ENCODE measurements around the gene RASGRF1. TPM values are rescaled to one million over a fixed set of nuclear protein-coding genes. Genes with fewer than 3 reads are reported as not detected.

Gene RASGRF1
- total RNA-seq, 6 experiments from 2014 or later = 0.09 to 0.31 (median 0.18) TPM

GRCh38 chr15:78933823-78934654 lies 156.5 kb downstream of the RASGRF1 start:
- Mint-ChIP-seq H3K27ac (no peak overlapping the region), H3K4me1 (ENCODE audit: low read depth) (peaks cover 15% of the 10 kb centered on the region), H3K36me3 (ENCODE audit: low read depth) (no peaks in the 10 kb centered on the region), H3K9me3 (no peaks in the 10 kb centered on the region), H3K27me3 (ENCODE audit: insufficient read depth) (peaks cover 42% of the 10 kb centered on the region), H3K4me3 (no peak overlapping the region)
- DNase-seq = no peak
- TF ChIP-seq, protein P1, sequence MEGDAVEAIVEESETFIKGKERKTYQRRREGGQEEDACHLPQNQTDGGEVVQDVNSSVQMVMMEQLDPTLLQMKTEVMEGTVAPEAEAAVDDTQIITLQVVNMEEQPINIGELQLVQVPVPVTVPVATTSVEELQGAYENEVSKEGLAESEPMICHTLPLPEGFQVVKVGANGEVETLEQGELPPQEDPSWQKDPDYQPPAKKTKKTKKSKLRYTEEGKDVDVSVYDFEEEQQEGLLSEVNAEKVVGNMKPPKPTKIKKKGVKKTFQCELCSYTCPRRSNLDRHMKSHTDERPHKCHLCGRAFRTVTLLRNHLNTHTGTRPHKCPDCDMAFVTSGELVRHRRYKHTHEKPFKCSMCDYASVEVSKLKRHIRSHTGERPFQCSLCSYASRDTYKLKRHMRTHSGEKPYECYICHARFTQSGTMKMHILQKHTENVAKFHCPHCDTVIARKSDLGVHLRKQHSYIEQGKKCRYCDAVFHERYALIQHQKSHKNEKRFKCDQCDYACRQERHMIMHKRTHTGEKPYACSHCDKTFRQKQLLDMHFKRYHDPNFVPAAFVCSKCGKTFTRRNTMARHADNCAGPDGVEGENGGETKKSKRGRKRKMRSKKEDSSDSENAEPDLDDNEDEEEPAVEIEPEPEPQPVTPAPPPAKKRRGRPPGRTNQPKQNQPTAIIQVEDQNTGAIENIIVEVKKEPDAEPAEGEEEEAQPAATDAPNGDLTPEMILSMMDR (IDR thresholded peaks at IDR 0.05) = no peak

DNA sequence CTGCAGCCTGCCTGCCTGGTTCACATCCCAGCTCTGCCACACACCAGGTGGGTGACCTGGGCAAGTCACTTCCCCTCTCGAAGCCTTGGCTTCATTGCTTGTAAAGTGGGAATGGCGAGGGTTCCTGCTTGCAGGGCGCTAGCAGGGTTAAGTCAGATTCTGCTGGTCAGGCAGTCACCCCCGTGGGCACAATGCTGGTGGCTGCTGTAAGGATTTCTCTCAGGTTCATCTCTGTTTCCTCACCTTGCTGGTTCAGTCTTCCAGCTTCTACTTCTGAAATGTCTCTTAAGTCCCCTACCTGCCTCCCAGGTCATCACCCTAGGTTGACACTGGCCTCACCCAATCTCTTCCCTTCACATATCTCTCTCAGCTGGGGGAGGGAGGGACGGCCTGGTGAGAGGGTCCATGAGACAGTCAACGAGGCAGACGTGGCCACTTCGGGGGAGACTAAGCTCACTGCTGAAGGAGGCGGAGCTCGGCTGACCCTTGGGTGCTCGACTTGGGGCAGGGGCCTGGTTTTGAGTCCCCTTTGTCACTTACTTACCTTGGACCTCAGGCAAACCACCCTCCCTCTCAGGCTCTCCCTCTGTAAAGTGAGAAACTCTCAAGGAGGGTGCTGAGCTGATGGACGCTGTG lies 157.3 kb downstream of the RASGRF1 start:
- Mint-ChIP-seq H3K4me1 (ENCODE audit: low read depth) (peaks cover 15% of the 10 kb centered on the region), H3K36me3 (ENCODE audit: low read depth) (no peaks in the 10 kb centered on the region), H3K4me3 (no peak overlapping the region), H3K9me3 (no peaks in the 10 kb centered on the region), H3K27me3 (ENCODE audit: insufficient read depth) (peaks cover 39% of the 10 kb centered on the region), H3K27ac (no peak overlapping the region)
- no peak for DNase-seq
- TF ChIP-seq, protein P1 (IDR thresholded peaks at IDR 0.05) = no peak

DNA sequence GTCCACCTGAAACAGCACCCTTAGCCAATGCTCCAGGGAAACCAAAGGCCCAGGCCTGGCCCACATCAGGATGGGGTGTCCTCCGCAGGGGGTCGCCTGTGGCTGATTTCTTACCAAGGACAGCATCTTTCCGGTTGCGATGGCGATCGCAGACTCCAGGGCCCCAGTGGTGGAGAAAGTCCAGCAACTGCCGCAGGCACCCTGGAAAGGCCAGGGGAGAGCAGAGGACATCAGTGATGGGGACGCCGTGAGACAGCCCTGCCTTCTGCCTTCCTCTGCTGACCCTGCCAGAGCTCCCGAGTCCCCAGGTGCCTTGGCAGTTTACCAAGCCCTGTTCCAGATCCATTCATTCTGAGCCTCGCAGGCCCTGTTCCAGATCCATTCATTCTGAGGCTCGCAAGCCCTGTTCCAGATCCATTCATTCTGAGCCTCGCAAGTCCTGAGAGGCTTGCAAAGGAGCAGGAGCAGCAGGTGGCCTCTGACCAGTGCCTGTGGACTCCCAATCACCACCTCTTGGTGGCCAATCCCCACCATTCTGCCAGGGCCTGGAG lies 158.2 kb downstream of the RASGRF1 start:
- no peaks in the 10 kb centered on the region for H3K36me3 Mint-ChIP-seq (ENCODE audit: low read depth)

GRCh38 chr15:78931439-78932257 lies 158.9 kb downstream of the RASGRF1 start:
- H3K9me3 Mint-ChIP-seq = no peaks in the 10 kb centered on the region
- H3K4me1 Mint-ChIP-seq (ENCODE audit: low read depth) = peaks cover 15% of the 10 kb centered on the region
- H3K36me3 Mint-ChIP-seq (ENCODE audit: low read depth) = no peaks in the 10 kb centered on the region
- no peak for DNase-seq
- H3K27me3 Mint-ChIP-seq (ENCODE audit: insufficient read depth) = peaks cover 40% of the 10 kb centered on the region
- TF ChIP-seq, protein P1 (IDR thresholded peaks at IDR 0.05) = no peak
- no peak overlapping the region for H3K4me3 Mint-ChIP-seq
- H3K27ac Mint-ChIP-seq = peak overlapping the region; percentile 26; the same call in 1 of the 2 replicates

More for the DNA sequence above, 158.2 kb downstream of the RASGRF1 start:
- Mint-ChIP-seq H3K27ac (no peak overlapping the region), H3K9me3 (no peaks in the 10 kb centered on the region), H3K4me1 (ENCODE audit: low read depth) (peaks cover 15% of the 10 kb centered on the region), H3K27me3 (ENCODE audit: insufficient read depth) (peaks cover 40% of the 10 kb centered on the region), H3K4me3 (no peak overlapping the region)
- TF ChIP-seq, protein P1 (IDR thresholded peaks at IDR 0.05) = no peak
- no peak for DNase-seq

All from HFFc6 (cell line).